A673 (cell line): ENCODE measurements around the gene LYZ.

Experiments used
- EZH2 ChIP-seq: fragments of 200-600 bp; sonication (generic); IDR thresholded peaks from 2 replicates; pipeline ENCODE4 v1.6.1; 2017; ENCODE audit warnings: borderline replicate concordance, low read depth, mild to moderate bottlenecking, mixed read lengths, antibody characterized with exemption, low read length; ENCODE audit not compliant: poor library complexity, severe bottlenecking
- TF ChIP-seq, protein P1 (sequence below): fragments of 300-800, 200-600 bp; sonication (generic); conservative IDR thresholded peaks from 2 replicates; pipeline ENCODE4 v1.5.1; 2017; ENCODE audit warnings: low read depth, mild to moderate bottlenecking, antibody characterized with exemption, low read length, moderate library complexity, mixed read lengths

- TF ChIP-seq, protein P1, sequence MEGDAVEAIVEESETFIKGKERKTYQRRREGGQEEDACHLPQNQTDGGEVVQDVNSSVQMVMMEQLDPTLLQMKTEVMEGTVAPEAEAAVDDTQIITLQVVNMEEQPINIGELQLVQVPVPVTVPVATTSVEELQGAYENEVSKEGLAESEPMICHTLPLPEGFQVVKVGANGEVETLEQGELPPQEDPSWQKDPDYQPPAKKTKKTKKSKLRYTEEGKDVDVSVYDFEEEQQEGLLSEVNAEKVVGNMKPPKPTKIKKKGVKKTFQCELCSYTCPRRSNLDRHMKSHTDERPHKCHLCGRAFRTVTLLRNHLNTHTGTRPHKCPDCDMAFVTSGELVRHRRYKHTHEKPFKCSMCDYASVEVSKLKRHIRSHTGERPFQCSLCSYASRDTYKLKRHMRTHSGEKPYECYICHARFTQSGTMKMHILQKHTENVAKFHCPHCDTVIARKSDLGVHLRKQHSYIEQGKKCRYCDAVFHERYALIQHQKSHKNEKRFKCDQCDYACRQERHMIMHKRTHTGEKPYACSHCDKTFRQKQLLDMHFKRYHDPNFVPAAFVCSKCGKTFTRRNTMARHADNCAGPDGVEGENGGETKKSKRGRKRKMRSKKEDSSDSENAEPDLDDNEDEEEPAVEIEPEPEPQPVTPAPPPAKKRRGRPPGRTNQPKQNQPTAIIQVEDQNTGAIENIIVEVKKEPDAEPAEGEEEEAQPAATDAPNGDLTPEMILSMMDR = no peak
- no peak for TF ChIP-seq EZH2
Observed at GRCh38 chr12:69389831-69390230, 41.6 kb downstream of the LYZ start.
